Measurements from ENCODE around the gene C16orf96. TPM values are rescaled to one million over a fixed set of nuclear protein-coding genes. Genes with fewer than 3 reads are reported as not detected.
A peak's percentile ranks its signal among the peaks of the same experiment; 100 is the strongest.

Gene C16orf96
- total RNA-seq, 1 donor from 2014 or later, result 0.10 TPM

DNA sequence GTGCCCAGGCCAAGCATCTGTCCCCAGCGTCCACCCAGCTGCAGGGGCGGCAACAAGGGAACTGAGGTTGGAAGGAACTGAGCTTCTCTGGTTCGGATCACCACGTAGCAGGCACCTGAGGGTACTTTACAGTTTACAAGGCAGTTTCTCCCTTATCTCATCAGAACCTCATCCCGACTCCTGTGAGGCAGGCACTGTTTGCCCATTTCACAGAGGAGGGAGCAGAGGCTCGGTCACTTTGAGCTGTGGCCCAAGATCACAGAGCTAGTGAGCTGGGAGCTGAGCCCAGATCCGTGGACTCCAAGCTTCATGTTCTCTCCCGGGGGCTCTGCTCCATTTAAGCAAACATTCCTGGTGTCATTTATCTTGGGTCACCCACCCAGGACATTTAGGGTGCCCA lies 43.4 kb downstream of the C16orf96 start:
- no peak for DNase-seq (ENCODE audit: low spot score)

DNA sequence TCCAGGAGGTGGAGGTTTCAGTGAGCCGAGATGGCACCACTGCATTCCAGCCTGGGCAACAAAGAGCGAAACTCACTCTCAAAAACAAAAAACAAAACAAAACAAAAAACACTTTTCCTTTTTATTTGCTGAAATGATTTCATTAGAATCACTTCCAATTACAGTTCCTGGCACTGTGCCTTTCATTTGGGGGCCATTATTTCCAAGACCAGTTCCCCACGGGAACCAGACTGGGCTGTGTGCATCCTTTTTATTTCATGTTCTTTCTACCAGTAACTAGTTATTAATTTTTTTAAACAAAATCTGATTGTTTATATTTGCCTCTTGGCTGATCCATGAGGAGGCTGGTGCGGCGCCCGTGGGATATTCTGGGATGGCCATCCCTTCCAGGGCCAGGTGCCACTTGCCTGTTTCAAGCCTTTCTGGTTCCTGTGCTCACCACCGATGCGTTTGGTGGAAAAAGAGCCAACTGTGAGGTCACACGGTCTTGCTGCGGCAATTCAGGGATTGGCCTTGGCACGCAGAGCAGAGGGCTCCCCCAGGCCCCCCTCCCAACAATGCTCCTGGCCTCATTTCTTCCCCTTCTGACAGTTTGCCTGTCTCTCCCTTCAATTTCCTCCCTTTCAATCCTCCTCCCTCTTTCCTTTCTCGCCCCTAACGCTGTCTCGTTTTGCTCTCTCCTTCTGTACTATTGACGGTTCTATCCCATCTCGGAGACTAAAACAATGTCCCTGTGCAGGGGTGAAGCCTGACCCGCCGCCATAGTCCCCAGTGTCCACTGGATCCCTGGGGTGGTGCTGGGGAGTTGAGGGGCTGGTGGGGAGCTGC lies 45.1 kb downstream of the C16orf96 start:
- no peak for DNase-seq (ENCODE audit: low spot score)

DNA sequence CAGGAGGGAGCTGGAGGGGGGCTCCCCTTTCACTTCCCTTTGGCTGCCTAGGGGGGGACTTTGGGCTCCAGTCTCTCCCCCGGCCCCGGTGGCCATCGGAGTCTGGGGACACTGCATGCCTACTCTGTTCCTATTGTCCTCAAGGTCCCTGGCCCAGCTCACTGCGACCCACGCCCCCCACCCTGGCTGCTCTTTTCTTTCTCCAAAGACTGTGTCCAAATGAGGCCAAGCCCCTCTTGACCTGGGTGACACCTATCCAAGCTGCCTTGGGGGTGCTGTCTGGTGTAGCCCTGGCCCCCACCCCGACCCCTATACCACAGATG lies 45.7 kb downstream of the C16orf96 start:
- DNase-seq (ENCODE audit: low spot score), result no peak

DNA sequence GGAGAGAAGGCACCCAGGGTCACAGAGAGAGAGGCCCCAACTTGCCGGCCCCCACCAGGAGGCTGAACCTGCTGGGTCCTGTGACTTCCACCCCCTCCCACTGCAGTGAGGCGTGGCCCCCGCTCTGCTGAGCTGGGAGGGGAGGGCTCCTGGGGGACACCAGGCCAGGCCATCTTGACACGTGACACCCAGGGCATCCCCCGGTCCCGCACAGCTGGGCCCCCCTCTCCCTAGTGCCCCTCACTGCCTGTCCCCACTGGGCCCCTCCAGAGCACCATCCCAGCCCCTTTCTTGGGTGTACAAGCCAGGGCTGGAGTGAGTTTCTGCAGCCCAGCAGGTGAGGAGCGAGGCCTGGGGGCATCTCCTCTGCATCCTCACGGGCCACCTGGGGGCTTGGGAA lies 46.2 kb downstream of the C16orf96 start:
- DNase-seq (ENCODE audit: low spot score), result no peak

DNA sequence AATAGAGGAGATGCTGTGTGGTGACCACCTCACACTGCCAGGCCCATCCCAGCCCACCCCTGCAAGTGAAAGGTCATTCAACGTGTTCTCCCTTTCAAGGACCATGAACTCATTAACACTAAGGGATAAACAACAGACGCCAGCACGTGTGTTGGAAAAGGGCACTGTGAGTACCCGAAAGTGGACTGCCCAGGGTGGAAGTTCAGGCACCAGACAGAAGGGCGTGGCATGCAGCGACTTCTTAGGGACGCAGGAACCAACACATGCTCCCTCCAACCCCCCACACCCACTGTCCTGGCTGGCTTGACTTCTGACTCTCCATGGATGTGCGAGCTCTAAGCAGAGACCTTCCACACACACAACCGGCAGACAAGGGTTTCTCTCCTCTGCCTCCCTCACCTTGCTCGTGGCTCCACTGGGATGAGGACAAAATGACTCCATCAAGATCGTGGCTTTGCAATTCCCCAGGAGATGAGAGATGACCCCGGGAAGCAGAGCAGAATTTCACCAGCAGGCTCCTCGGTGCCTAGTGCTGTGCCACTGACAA lies 47.6 kb downstream of the C16orf96 start:
- DNase-seq (ENCODE audit: low spot score), result no peak

DNA sequence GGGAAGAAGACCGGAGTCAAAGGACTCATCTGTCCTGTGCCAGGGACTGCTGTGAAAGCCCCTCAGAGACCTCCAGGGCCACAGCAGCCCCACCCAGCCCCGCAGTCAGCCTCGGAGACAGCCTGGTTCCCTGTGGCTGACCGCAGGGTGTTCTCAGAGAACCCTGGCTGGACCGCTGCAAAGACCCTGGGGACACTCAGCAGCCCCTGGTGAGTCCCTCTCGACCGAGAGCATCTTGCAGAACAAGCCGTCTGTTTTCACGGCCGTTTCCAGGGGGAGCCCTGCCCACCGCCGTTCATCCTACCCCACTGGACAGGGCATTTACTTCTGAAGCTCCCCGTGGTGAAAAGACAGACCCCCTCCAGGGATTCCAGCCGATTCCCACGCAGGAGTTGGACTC lies 48.3 kb downstream of the C16orf96 start:
- no peak for DNase-seq (ENCODE audit: low spot score)

DNA sequence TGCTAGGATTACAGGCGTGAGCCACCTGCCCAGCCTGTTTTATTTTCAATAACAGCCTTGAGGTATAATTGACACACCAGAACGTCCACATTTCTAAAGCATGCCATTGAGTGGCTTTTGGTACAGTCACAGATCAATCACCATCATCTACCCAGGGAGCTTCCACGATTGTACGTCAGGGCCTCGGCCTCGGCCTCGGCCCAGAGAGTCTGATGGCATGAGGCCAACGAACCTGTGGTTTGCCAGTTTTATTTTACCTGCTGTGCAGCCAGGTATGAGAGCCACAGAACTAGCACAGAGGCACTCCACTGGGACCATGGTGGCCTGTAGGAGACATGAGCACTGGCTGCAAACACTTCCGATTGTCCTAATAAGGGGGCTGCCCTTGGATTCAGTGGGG lies 50.2 kb downstream of the C16orf96 start:
- DNase-seq (ENCODE audit: low spot score), result no peak

DNA sequence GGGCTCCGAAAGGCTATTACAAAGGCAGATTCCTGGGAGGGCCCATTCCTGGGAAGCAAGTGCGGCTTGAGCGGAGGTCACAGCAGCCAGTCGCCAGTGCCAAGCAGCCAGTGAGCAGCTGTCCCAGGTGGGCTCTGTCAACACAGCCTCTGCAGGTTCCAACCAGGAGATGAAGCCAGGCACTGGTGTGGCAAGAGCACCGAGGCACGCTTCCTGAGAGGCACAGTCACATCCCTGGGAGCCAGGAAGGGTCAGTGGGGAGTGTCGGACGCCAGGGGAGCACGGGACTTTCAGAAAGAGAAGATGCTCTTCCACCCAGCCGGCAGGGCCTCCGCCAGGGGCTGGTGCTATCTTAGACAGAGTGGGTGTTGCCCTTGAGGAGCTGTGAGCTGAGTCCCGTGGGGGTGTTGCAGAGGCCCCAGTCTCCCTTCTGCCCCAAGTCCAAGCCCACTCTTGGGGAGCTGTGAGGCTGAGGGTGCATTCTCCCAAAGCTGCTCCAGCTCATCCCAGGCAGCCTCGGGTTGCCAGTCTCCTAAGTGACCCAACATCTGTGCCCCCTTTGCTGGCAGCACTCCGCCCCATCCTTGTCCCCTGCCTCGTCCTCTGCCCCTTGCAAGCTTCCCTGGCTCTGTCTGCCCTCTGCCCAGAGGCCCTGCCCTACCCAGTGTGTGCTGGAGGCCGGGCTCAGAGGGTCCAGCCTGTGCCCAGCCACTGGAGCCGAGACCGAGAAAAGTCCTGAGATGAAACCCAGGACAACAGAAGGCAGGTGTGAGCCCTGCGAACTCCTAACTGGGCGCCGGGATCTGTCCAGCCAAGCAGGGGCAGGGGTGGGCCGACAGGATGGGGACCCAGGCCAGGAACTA lies 51.9 kb downstream of the C16orf96 start:
- no peak for DNase-seq (ENCODE audit: low spot score)

DNA sequence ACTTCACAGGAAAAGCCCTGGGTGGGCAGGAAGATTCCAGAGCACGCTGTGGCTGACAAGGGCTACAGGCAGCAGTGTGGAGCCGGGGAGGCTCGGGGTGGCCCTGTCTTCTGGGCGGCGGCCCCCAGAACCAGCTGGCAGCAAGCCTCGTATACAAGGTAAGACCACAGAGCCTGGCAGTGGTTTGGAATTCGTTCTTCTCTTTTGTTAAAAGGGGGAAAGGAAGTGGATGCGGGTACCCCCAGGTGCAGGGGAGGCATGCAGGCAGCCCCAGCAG lies 52.5 kb downstream of the C16orf96 start:
- DNase-seq (ENCODE audit: low spot score), result no peak

DNA sequence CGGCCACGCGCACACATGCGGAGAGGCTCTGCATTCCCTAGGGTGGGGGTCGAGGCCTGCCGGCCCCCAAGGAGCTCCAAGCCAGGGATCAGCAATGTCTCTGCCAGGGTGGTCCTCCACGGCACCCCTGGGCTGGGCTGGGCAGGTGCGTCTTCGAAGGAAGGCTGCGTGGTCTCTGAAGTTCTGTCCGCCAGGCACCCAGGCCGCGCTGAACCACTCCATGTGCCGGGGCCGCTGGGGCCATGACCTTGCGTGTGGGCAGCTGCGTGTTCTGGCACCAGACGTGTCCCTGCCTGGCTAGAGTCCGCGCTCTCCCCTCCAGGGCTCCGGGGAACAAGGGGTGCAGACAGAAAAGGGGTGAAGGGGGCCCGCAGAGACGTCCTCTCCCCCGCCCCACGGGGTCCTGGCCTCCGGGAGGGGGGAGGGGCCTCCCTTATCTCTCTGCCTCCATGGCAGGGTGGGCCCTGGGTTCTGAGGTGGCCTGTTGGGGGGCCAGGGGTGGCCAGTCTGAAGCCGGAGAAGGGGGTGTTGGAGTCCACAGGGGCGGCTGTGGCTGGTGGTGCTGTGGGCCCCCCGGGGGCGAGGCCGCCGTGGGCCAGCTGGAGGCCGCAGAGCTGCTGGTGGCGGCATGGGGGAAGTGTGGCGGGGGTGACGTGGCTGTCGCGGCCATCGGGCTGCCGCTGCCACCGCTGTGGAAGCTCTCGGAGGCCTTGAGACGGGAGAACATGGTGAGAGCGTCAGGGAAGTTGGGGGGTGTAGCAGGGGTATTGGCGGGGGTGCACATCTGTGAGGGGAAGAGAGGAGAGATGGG lies 53.3 kb downstream of the C16orf96 start:
- DNase-seq (ENCODE audit: low spot score), result no peak

DNA sequence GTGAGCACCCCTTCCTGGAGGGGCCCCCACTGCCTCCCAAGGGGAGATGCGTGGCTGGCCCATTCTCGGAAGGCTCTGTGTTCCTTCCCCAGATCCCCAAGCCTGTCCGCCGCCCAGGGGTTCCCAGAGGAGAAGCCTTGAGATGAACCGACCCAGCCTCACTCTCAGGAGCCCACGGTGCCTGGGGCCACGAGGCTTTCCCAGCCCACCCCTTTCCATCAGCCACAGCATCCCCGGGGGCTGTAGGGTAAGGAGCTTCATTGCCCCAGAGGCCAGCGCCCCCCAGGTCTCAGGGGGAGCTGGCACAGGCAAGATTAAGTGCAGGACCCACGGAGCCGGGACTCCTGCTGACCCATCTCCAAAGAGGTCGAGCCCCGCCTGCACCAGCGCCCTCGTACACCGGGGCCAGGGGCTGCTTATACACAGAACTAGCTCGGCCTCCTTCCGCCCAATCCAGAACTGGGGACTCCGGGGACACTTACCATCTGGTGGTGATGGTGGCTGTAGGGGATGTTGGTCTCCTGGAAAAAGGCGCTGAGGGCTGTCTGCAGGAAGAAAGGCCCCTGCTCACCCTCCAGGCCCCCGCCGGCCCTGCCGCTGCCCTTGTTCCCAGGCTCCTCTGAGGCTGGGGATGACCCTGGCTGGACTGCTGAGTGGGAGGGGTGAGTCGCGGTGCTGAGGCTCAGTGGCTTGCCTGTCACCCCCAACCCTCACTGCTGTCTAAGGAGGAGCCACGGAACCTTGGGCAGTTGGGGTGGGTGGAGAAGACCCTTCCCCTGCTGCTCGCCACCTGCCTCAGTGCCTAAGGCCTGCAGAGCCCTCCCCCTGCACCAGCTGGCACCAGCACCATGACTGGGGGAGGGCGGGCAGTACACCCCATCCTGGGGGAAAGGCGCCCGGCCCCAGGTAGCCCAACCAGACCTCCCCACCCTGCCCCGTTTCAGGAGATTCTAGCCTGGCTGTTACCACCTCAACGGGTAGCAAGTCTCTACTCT lies 54.2 kb downstream of the C16orf96 start:
- no peak for DNase-seq (ENCODE audit: low spot score)

DNA sequence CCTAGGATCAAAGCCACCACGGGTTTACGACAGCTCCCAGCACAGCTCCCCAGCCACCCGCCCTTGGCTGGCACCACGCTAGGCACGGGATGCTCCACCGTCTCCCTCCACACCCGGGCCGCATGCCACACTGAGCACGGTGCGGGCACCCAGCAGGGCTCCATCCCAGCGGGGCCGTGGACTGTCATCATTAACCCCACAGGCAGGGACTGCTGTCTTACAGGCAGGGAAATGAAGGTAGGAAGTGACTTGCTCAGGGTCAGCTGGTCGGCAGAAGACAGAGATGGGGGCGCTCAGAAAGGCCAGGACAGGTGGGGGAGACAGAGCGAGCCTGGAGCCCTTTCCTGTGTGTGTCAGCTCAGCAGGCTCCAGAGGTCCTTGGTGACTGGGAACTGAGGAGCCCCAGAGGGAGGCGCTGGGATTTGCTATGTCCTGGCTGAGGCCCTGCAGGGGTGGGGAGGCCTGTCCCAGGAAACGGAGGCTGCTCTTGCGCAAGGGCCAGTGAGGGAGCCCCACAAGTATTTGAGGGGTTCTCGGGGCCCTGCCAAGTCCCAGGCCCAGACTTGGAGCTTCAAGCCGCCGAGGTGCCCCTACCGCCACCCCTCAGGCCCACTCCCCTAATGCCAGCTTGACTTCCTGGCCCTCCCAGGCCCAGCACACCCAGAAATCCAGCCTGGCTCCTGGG lies 55.3 kb downstream of the C16orf96 start:
- no peak for DNase-seq (ENCODE audit: low spot score)

DNA sequence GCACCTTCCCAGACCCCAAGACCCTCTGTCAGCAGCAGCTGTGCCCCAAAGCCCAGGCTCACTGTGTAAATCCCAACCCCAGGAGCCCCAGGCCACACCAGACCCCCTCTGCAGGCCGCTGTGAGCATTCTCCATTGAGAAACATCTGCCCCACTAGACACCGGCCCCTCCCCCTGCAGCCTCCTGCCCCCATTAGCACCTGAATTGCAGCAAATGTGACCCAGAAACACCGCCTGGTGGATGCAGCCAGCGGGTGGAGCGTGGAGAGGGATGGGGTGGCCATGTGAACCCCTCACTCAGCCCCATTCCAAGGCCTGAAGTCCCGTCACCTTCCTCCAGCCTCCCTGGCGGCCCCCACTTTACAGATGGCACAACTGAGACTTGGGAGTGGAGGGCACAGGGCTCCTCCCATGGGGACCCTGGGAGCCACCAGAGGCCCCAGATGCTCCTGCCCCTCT lies 56.4 kb downstream of the C16orf96 start:
- DNase-seq (ENCODE audit: low spot score), result no peak

DNA sequence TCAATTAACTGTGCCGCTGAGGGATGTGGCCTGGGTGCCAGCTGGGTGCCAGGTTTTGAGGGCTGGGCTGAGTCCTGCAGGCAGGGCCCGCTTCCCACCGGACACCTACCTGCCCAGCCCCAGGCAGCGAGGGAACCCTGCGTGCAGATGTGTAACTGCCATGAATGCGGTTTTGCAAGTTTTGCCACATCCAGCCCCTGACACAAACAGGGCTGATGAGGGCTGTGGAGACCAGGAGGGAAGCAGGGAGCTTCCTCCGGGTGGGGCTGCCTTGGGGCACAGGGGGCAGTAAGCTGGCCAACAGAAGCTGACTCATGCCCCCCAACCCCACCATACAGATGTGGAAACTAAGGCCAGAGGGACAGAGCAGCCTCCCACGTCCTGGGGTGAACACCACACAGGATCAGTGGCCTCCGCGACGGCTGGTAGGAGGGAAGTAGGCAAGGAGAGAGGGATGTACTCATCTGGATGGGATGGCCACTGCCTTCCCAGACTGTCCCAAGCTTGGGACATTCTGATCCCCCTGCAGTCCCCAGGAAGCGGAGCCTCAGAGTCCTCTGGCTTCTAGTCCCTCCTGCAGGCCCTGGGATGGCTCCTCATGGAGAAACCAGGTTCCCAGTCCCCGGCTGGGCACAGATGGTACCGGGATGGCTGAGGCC lies 57.0 kb downstream of the C16orf96 start:
- no peak for DNase-seq (ENCODE audit: low spot score)

DNA sequence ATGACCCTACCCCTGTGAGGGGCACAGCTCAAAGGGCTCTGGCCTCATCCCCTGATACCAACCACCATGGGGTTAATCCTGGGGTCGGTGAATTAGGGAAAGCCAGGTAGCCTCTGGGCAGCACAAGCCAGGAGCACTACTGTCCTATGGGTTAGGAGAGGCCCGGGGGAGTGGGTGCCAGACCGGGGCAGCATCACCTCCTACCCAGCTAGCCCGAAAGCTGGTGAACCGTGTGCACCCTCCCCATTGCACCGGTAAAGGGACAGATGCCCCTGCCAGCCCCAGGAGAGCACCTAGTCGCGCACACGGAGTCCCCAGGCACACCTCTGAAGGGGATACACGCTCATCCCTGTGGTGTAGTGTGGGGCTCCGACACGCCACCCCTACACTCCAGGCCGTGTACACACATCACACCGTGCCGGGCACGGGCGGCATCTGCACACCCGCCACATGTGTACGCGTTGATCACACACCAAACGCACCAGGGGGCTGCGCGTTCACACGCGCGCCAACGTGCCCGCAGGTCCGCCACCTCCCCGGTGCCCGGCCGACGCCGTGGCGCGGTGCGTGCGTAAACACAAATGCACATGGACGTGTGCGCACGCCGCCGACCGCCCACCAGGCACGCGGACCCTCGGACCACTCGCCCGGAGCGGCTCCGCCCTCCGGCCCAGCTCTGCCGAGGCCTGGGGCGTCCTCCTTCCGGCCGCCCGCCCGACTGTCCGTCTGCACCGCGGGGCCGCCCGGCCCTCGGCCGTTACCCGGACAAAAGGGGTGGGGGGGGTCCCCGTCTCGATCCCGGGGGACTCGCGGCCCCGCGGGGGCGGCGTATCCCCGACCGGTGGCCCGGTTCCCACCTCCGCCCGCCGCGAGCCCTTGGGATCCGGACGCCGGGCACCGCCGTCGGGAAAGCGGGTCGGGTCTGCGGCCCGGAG lies 57.8 kb downstream of the C16orf96 start:
- no peak for DNase-seq (ENCODE audit: low spot score)

DNA sequence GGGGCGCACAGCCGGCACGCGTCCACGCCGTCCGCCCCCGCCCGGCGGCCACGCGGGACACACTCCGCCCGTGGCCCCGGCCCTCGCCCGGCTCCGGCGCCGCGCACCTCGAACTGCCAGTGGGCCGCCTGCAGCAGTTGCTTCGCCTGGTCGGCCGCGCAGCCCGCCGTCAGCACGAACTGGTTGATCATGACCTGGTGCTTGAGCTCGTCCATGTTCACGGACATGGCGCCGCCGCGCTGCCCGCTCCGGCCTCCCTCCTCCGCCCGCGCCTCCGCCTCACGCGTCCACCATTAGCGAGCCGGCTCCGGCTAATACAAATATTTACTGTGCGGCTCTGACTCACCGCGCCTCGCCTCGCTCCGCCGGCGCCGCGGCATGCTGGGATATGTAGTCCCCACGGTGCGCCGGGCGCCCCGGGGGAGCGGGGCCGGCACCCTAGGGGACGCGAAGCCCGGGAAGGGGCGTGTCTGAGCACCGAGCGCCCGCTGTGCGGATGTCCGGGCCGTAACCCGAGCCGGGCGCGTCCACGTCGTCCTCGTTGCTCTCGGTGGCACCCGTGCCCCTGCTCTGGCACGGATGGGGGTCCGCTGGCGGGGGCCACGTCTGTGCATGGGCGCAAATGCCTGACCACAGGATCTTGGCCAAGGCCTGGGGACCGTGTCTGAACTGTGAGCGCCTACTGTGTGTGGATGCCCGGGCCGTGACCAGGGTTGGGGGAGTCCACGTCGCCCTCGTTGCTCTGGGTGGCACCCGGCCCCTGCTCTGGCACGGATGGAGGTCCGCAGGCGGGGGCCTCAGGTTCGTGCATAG lies 58.6 kb downstream of the C16orf96 start, which contains the start of gene UBALD1:
Gene UBALD1, minus strand, starts transcription at position 318 of the 813 bp plus-strand sequence. Its CDS starts 91 bp downstream, at position 227.
- DNase-seq (ENCODE audit: low spot score), result peak; percentile 94

Data from mesenteric fat pad (tissue), 1 donor.